Natural killer cell treated with Interleukin-12 subunit alpha and Interleukin-12 subunit beta and Interleukin-15 and Interleukin-18, amount 100 ng/mL, for 72 hours (primary cell): Measurements from ENCODE around the gene MPRIP. TPM values are rescaled to one million over a fixed set of nuclear protein-coding genes. Genes with fewer than 3 reads are reported as not detected.

Experiments used
- ATAC-seq, 2 donors: fragments of 150-1000 bp; cut with Tn5 transposase in 1 of 2; sonication (Bioruptor Pico), chemical (Tn5 transposase) in 1 of 2; 2 replicates each; pipeline ENCODE4 v1.10.0; 2021
- DNase-seq: peaks from one replicate; pipeline ENCODE4 v3.0.0; 2022; ENCODE audit warnings: low spot score
- H3K27ac Mint-ChIP-seq, 2 donors: 1 replicate in 1 of 2; 2 replicates in 1 of 2; pipeline ENCODE4 v1.8.0; 2022; ENCODE audit warnings: mixed read lengths in 2 of 2, mild to moderate bottlenecking in 1 of 2, moderate library complexity in 1 of 2
- H3K27me3 Mint-ChIP-seq, 2 donors: 1 replicate in 1 of 2; 2 replicates in 1 of 2; pipeline ENCODE4 v1.8.0; 2022; ENCODE audit warnings: mixed read lengths in 2 of 2
- H3K36me3 Mint-ChIP-seq: one replicate; pipeline ENCODE4 v1.8.0; 2022; ENCODE audit warnings: mixed read lengths
- H3K4me1 Mint-ChIP-seq, 2 donors: 1 replicate in 1 of 2; 2 replicates in 1 of 2; pipeline ENCODE4 v1.8.0; 2022; ENCODE audit warnings: low read depth in 2 of 2, mixed read lengths in 2 of 2, mild to moderate bottlenecking in 1 of 2
- H3K4me3 Mint-ChIP-seq: one replicate; pipeline ENCODE4 v1.8.0; 2022; ENCODE audit warnings: mixed read lengths
- H3K9me3 Mint-ChIP-seq: 2 replicates; pipeline ENCODE4 v1.8.0; 2022; ENCODE audit warnings: mixed read lengths
- total RNA-seq, 2 donors: library from RNA; stranded (reverse); gene quantifications; one replicate each; pipeline ENCODE4 v1.2.3, GENCODE V29; 2022

Gene MPRIP
- total RNA-seq, 2 donors from 2014 or later, result 158 to 216 TPM

GRCh38 chr17:17229416-17230384 is 187.4 kb downstream of the MPRIP start:
- no peak overlapping the region for H3K4me3 Mint-ChIP-seq
- ATAC-seq (no peak), DNase-seq (no peak)
- H3K27ac Mint-ChIP-seq, result no peak overlapping the region
- H3K4me1 Mint-ChIP-seq, result peaks cover 0 to 10% of the 10 kb centered on the region in 2 donors
- no peaks in the 10 kb centered on the region for H3K27me3 Mint-ChIP-seq
- H3K36me3 Mint-ChIP-seq, result peaks cover 10% of the 10 kb centered on the region
- H3K9me3 Mint-ChIP-seq, result no peaks in the 10 kb centered on the region

GRCh38 chr17:17231621-17232302 is 189.5 kb downstream of the MPRIP start:
- H3K27me3 Mint-ChIP-seq, result no peaks in the 10 kb centered on the region
- no peak for DNase-seq
- peaks cover 6% of the 10 kb centered on the region for H3K36me3 Mint-ChIP-seq
- peaks cover 17 to 23% of the 10 kb centered on the region in 2 donors for H3K4me1 Mint-ChIP-seq
- no peaks in the 10 kb centered on the region for H3K9me3 Mint-ChIP-seq
- ATAC-seq, result no peak
- H3K4me3 Mint-ChIP-seq, result no peak overlapping the region
- no peak overlapping the region for H3K27ac Mint-ChIP-seq

GRCh38 chr17:17232303-17232621 is 190.0 kb downstream of the MPRIP start:
- Mint-ChIP-seq H3K27me3 (no peaks in the 10 kb centered on the region), H3K36me3 (peaks cover 6% of the 10 kb centered on the region), H3K27ac (no peak overlapping the region), H3K9me3 (no peaks in the 10 kb centered on the region), H3K4me3 (no peak overlapping the region), H3K4me1 (peaks cover 17 to 25% of the 10 kb centered on the region in 2 donors)
- ATAC-seq (no peak), DNase-seq (no peak)

- no peak for DNase-seq
- Mint-ChIP-seq H3K4me3 (peak overlapping the region; percentile 94), H3K4me1 (peaks cover 17 to 28% of the 10 kb centered on the region in 2 donors), H3K27ac (peak overlapping the region; percentile 100), H3K9me3 (no peaks in the 10 kb centered on the region), H3K27me3 (no peaks in the 10 kb centered on the region), H3K36me3 (no peaks in the 10 kb centered on the region)
- no peak for ATAC-seq
These were observed 193.2 kb downstream of the MPRIP start for GRCh38 chr17:17235212-17236174.

GRCh38 chr17:17236295-17237025 is 194.2 kb downstream of the MPRIP start:
- Mint-ChIP-seq H3K4me3 (peak overlapping the region; percentile 94), H3K36me3 (no peaks in the 10 kb centered on the region), H3K27me3 (no peaks in the 10 kb centered on the region), H3K27ac (peak overlapping the region; percentile 100), H3K9me3 (no peaks in the 10 kb centered on the region), H3K4me1 (peaks cover 17 to 28% of the 10 kb centered on the region in 2 donors)
- DNase-seq, result no peak
- peak in 1 of 2 donors; percentile 6 for ATAC-seq

GRCh38 chr17:17237026-17237799 is 195.0 kb downstream of the MPRIP start, which contains the start of gene FLCN:
TSS of gene FLCN (minus strand) at chr17:17237168. CDS start at chr17:17228137, 9,031 bp downstream.
- H3K4me1 Mint-ChIP-seq, result peaks cover 17 to 24% of the 10 kb centered on the region in 2 donors
- DNase-seq (peak; percentile 94), ATAC-seq (peak; percentile 94 to 95)
- H3K36me3 Mint-ChIP-seq, result no peaks in the 10 kb centered on the region
- H3K4me3 Mint-ChIP-seq, result peak within 1 kb of the TSS; percentile 94
- H3K9me3 Mint-ChIP-seq, result no peaks in the 10 kb centered on the region
- H3K27me3 Mint-ChIP-seq, result no peaks in the 10 kb centered on the region
- peak within 1 kb of the TSS; percentile 100 for H3K27ac Mint-ChIP-seq

GRCh38 chr17:17239832-17240231 is 197.6 kb downstream of the MPRIP start:
- no peak overlapping the region for H3K27ac Mint-ChIP-seq

GRCh38 chr17:17241656-17242055 is 199.4 kb downstream of the MPRIP start:
- ATAC-seq (no peak), DNase-seq (no peak)
- Mint-ChIP-seq H3K27me3 (no peaks in the 10 kb centered on the region), H3K4me3 (no peak overlapping the region), H3K9me3 (no peaks in the 10 kb centered on the region), H3K36me3 (peaks cover 3% of the 10 kb centered on the region), H3K27ac (no peak overlapping the region), H3K4me1 (peaks cover 0 to 9% of the 10 kb centered on the region in 2 donors)

More at GRCh38 chr17:17239832-17240231, 197.6 kb downstream of the MPRIP start:
- ATAC-seq (no peak), DNase-seq (no peak)
- Mint-ChIP-seq H3K27me3 (no peaks in the 10 kb centered on the region), H3K4me1 (peaks cover 17 to 24% of the 10 kb centered on the region in 2 donors), H3K36me3 (no peaks in the 10 kb centered on the region), H3K4me3 (no peak overlapping the region), H3K9me3 (no peaks in the 10 kb centered on the region)

- H3K27ac Mint-ChIP-seq, result no peak overlapping the region
- ATAC-seq, result no peak
- no peaks in the 10 kb centered on the region for H3K9me3 Mint-ChIP-seq
- H3K36me3 Mint-ChIP-seq, result peaks cover 9% of the 10 kb centered on the region
- H3K27me3 Mint-ChIP-seq, result no peaks in the 10 kb centered on the region
- H3K4me3 Mint-ChIP-seq, result no peak overlapping the region
- peaks cover 0 to 7% of the 10 kb centered on the region in 2 donors for H3K4me1 Mint-ChIP-seq
- no peak for DNase-seq
These were observed 200.0 kb downstream of the MPRIP start for GRCh38 chr17:17242246-17242645.

Other genes starting within 250 kb of the MPRIP start
- gene TNFRSF13B, start 70.3 kb upstream of the MPRIP start, total RNA-seq, result 1 to 10 TPM in 1 of 2 donors, not detected in 1; 2.3 TPM
- 10 to 100 TPM in 1 of 2 donors, 1 to 10 TPM in 1; 3.4 to 18.2 TPM for gene PLD6, start 163.9 kb downstream of the MPRIP start, total RNA-seq
- 10 to 100 TPM; 41.2 to 43.8 TPM for gene FLCN, start 194.7 kb downstream of the MPRIP start, total RNA-seq
- gene COPS3, start 238.8 kb downstream of the MPRIP start, total RNA-seq, result 100 to 1,000 TPM in 1 of 2 donors, 10 to 100 TPM in 1; 85.4 to 130 TPM